Measurements from ENCODE around the gene ZNF451. TPM values are rescaled to one million over a fixed set of nuclear protein-coding genes. Genes with fewer than 3 reads are reported as not detected.

ZNF451 gene
- total RNA-seq, 2 donors from 2014 or later = 58.8 to 65.7 TPM

- no peaks in the 10 kb centered on the region for H3K27me3 Mint-ChIP-seq
- H3K36me3 Mint-ChIP-seq (ENCODE audit: low read depth) = peaks cover 96% of the 10 kb centered on the region
These were observed 58.2 kb downstream of the ZNF451 start for GRCh38 chr6:57147955-57148858.

GRCh38 chr6:57158658-57159057 is 68.7 kb downstream of the ZNF451 start:
- peak; percentile 88 for ATAC-seq (replicated peaks)
- peaks cover 5% of the 10 kb centered on the region for H3K4me1 Mint-ChIP-seq
- peaks cover 73% of the 10 kb centered on the region for H3K36me3 Mint-ChIP-seq (ENCODE audit: low read depth)
- H3K27ac Mint-ChIP-seq = peak overlapping the region; percentile 78
- no peaks in the 10 kb centered on the region for H3K9me3 Mint-ChIP-seq
- no peaks in the 10 kb centered on the region for H3K27me3 Mint-ChIP-seq
- no peak overlapping the region for H3K4me3 Mint-ChIP-seq

More at GRCh38 chr6:57147955-57148858, 58.2 kb downstream of the ZNF451 start:
- peaks cover 24% of the 10 kb centered on the region for H3K4me1 Mint-ChIP-seq
- peak; percentile 87 for ATAC-seq (replicated peaks)
- peak overlapping the region; percentile 65 for H3K4me3 Mint-ChIP-seq
- H3K9me3 Mint-ChIP-seq = no peaks in the 10 kb centered on the region
- peak overlapping the region; percentile 88 for H3K27ac Mint-ChIP-seq

GRCh38 chr6:57159127-57159526 is 69.1 kb downstream of the ZNF451 start:
- H3K4me3 Mint-ChIP-seq = no peak overlapping the region
- no peaks in the 10 kb centered on the region for H3K9me3 Mint-ChIP-seq
- ATAC-seq (replicated peaks) = peak; percentile 35
- peaks cover 73% of the 10 kb centered on the region for H3K36me3 Mint-ChIP-seq (ENCODE audit: low read depth)
- H3K4me1 Mint-ChIP-seq = peaks cover 5% of the 10 kb centered on the region
- no peaks in the 10 kb centered on the region for H3K27me3 Mint-ChIP-seq
- no peak overlapping the region for H3K27ac Mint-ChIP-seq

- Mint-ChIP-seq H3K9me3 (no peaks in the 10 kb centered on the region), H3K27me3 (no peaks in the 10 kb centered on the region), H3K27ac (no peak overlapping the region), H3K4me3 (no peak overlapping the region), H3K36me3 (ENCODE audit: low read depth) (peaks cover 73% of the 10 kb centered on the region), H3K4me1 (peaks cover 5% of the 10 kb centered on the region)
- no peak for ATAC-seq (replicated peaks)
These were observed 72.0 kb downstream of the ZNF451 start for GRCh38 chr6:57162028-57162427.

- peaks cover 5% of the 10 kb centered on the region for H3K4me1 Mint-ChIP-seq
- peaks cover 73% of the 10 kb centered on the region for H3K36me3 Mint-ChIP-seq (ENCODE audit: low read depth)
- ATAC-seq (replicated peaks) = no peak
- H3K4me3 Mint-ChIP-seq = no peak overlapping the region
- H3K27ac Mint-ChIP-seq = no peak overlapping the region
- H3K27me3 Mint-ChIP-seq = no peaks in the 10 kb centered on the region
- H3K9me3 Mint-ChIP-seq = no peaks in the 10 kb centered on the region
These were observed 72.5 kb downstream of the ZNF451 start for GRCh38 chr6:57162516-57162915.

- no peaks in the 10 kb centered on the region for H3K9me3 Mint-ChIP-seq
- H3K36me3 Mint-ChIP-seq (ENCODE audit: low read depth) = peaks cover 64% of the 10 kb centered on the region
- no peak overlapping the region for H3K4me3 Mint-ChIP-seq
These were observed 74.0 kb downstream of the ZNF451 start for GRCh38 chr6:57163956-57164355.

GRCh38 chr6:57165080-57165479 is 75.1 kb downstream of the ZNF451 start:
- Mint-ChIP-seq H3K4me3 (no peak overlapping the region), H3K9me3 (no peaks in the 10 kb centered on the region), H3K27me3 (no peaks in the 10 kb centered on the region), H3K4me1 (no peaks in the 10 kb centered on the region), H3K36me3 (ENCODE audit: low read depth) (peaks cover 63% of the 10 kb centered on the region), H3K27ac (no peak overlapping the region)
- ATAC-seq (replicated peaks) = no peak

More at GRCh38 chr6:57163956-57164355, 74.0 kb downstream of the ZNF451 start:
- Mint-ChIP-seq H3K4me1 (no peaks in the 10 kb centered on the region), H3K27ac (no peak overlapping the region), H3K27me3 (no peaks in the 10 kb centered on the region)
- no peak for ATAC-seq (replicated peaks)

GRCh38 chr6:57172136-57173055 is 82.4 kb downstream of the ZNF451 start, which contains the start of gene BAG2:
TSS of gene BAG2 (plus strand) at chr6:57172326. CDS start at chr6:57172698, 372 bp downstream.
- peak; percentile 91 for ATAC-seq (replicated peaks)
- H3K4me3 Mint-ChIP-seq = peak within 1 kb of the TSS; percentile 78
- no peaks in the 10 kb centered on the region for H3K9me3 Mint-ChIP-seq
- H3K27me3 Mint-ChIP-seq = no peaks in the 10 kb centered on the region
- peak within 1 kb of the TSS; percentile 77 for H3K27ac Mint-ChIP-seq
- H3K4me1 Mint-ChIP-seq = peaks cover 12% of the 10 kb centered on the region
- peaks cover 12% of the 10 kb centered on the region for H3K36me3 Mint-ChIP-seq (ENCODE audit: low read depth)

- H3K27me3 Mint-ChIP-seq = no peaks in the 10 kb centered on the region
- H3K36me3 Mint-ChIP-seq (ENCODE audit: low read depth) = peaks cover 8% of the 10 kb centered on the region
- H3K4me1 Mint-ChIP-seq = peaks cover 12% of the 10 kb centered on the region
- ATAC-seq (replicated peaks) = no peak
- H3K27ac Mint-ChIP-seq = peak overlapping the region; percentile 10
- H3K4me3 Mint-ChIP-seq = peak overlapping the region; percentile 78
- no peaks in the 10 kb centered on the region for H3K9me3 Mint-ChIP-seq
These were observed 83.3 kb downstream of the ZNF451 start for GRCh38 chr6:57173056-57173885.

- Mint-ChIP-seq H3K27me3 (no peaks in the 10 kb centered on the region), H3K4me3 (peak overlapping the region; percentile 78), H3K27ac (peak overlapping the region; percentile 10), H3K4me1 (peaks cover 12% of the 10 kb centered on the region), H3K36me3 (ENCODE audit: low read depth) (peaks cover 6% of the 10 kb centered on the region), H3K9me3 (no peaks in the 10 kb centered on the region)
- no peak for ATAC-seq (replicated peaks)
These were observed 84.0 kb downstream of the ZNF451 start for GRCh38 chr6:57173886-57174510.

GRCh38 chr6:57174511-57174907 is 84.5 kb downstream of the ZNF451 start:
- ATAC-seq (replicated peaks) = no peak
- H3K4me3 Mint-ChIP-seq = peak overlapping the region; percentile 78
- H3K27ac Mint-ChIP-seq = no peak overlapping the region
- H3K27me3 Mint-ChIP-seq = no peaks in the 10 kb centered on the region
- H3K9me3 Mint-ChIP-seq = no peaks in the 10 kb centered on the region
- peaks cover 6% of the 10 kb centered on the region for H3K36me3 Mint-ChIP-seq (ENCODE audit: low read depth)
- peaks cover 12% of the 10 kb centered on the region for H3K4me1 Mint-ChIP-seq

- Mint-ChIP-seq H3K4me3 (no peak overlapping the region), H3K27ac (no peak overlapping the region), H3K4me1 (peaks cover 6% of the 10 kb centered on the region), H3K27me3 (no peaks in the 10 kb centered on the region), H3K9me3 (no peaks in the 10 kb centered on the region), H3K36me3 (ENCODE audit: low read depth) (peaks cover 27% of the 10 kb centered on the region)
- ATAC-seq (replicated peaks) = no peak
These were observed 87.7 kb downstream of the ZNF451 start for GRCh38 chr6:57177545-57178265.

GRCh38 chr6:57180596-57180995 is 90.6 kb downstream of the ZNF451 start:
- peak overlapping the region; percentile 8 for H3K27ac Mint-ChIP-seq
- no peak for ATAC-seq (replicated peaks)
- H3K9me3 Mint-ChIP-seq = no peaks in the 10 kb centered on the region
- peaks cover 6% of the 10 kb centered on the region for H3K4me1 Mint-ChIP-seq
- no peak overlapping the region for H3K4me3 Mint-ChIP-seq
- H3K27me3 Mint-ChIP-seq = no peaks in the 10 kb centered on the region
- peaks cover 50% of the 10 kb centered on the region for H3K36me3 Mint-ChIP-seq (ENCODE audit: low read depth)

Measured in activated T-helper 17 cell treated with anti-CD3 and anti-CD28 coated beads, Interleukin-2, amount 50 U/mL, for 72 hours (primary cell).